Lower lobe of right lung (tissue), 2 donors: Measurements from ENCODE around the gene SERPINA5. TPM values are rescaled to one million over a fixed set of nuclear protein-coding genes. Genes with fewer than 3 reads are reported as not detected.

ENCODE experiments used
- ATAC-seq, 2 donors: fragments of 200-7000 bp; cut with Tn5 transposase; one replicate each; pipeline ENCODE4 v1.9.1; 2020 to 2022; ENCODE audit warnings: mild to moderate bottlenecking in 2 of 2, moderate library complexity in 2 of 2
- DNase-seq: peaks from one replicate; pipeline ENCODE4 v3.0.0-alpha.2; 2020
- H3K27ac ChIP-seq: fragments of 200-600 bp; one replicate; pipeline ENCODE4 v1.8.0; 2022
- H3K27me3 ChIP-seq: fragments of 200-600 bp; one replicate; pipeline ENCODE4 v1.8.0; 2022; ENCODE audit warnings: low read depth
- H3K36me3 ChIP-seq: fragments of 200-600 bp; one replicate; pipeline ENCODE4 v1.8.0; 2022; ENCODE audit warnings: mild to moderate bottlenecking
- H3K4me1 ChIP-seq: fragments of 200-600 bp; one replicate; pipeline ENCODE4 v1.8.0; 2022
- H3K4me3 ChIP-seq: fragments of 200-600 bp; one replicate; pipeline ENCODE4 v1.8.0; 2022; ENCODE audit warnings: mild to moderate bottlenecking
- H3K9me3 ChIP-seq: fragments of 200-600 bp; one replicate; pipeline ENCODE4 v1.8.0; 2022
- intact Hi-C: fragments of 100-400 bp; cut with DNase I; formaldehyde crosslinking; loops from one replicate; pipeline ENCODE4 v1.11.0; 2022
- total RNA-seq: library from RNA; stranded (reverse); fragmentation: NEBNext Ultra II Directional; extraction: Animal tissue kit (Norgen Biotek cat#: 25700); gene quantifications from one replicate; pipeline ENCODE4 v1.2.1, GENCODE V29; 2021
- TF ChIP-seq, protein P1 (sequence below): fragments of 200-600 bp; IDR thresholded peaks from one replicate; pipeline ENCODE4 v1.8.0; 2022; ENCODE audit warnings: antibody characterized with exemption, mild to moderate bottlenecking
- donor health status: DM: no; HTN: yes; CAD: no; lungs with severe emphysema.

The SERPINA5 gene
- total RNA-seq, 1 donor from 2014 or later: 0.56 TPM

- no peak for DNase-seq
- no peaks in the 10 kb centered on the region for H3K27me3 ChIP-seq
- no peaks in the 10 kb centered on the region for H3K4me1 ChIP-seq
- TF ChIP-seq, protein P1, sequence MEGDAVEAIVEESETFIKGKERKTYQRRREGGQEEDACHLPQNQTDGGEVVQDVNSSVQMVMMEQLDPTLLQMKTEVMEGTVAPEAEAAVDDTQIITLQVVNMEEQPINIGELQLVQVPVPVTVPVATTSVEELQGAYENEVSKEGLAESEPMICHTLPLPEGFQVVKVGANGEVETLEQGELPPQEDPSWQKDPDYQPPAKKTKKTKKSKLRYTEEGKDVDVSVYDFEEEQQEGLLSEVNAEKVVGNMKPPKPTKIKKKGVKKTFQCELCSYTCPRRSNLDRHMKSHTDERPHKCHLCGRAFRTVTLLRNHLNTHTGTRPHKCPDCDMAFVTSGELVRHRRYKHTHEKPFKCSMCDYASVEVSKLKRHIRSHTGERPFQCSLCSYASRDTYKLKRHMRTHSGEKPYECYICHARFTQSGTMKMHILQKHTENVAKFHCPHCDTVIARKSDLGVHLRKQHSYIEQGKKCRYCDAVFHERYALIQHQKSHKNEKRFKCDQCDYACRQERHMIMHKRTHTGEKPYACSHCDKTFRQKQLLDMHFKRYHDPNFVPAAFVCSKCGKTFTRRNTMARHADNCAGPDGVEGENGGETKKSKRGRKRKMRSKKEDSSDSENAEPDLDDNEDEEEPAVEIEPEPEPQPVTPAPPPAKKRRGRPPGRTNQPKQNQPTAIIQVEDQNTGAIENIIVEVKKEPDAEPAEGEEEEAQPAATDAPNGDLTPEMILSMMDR: no peak
- no peaks in the 10 kb centered on the region for H3K36me3 ChIP-seq
- H3K4me3 ChIP-seq: no peak overlapping the region
- intact Hi-C loops: no loop called here
- no peak overlapping the region for H3K27ac ChIP-seq
- no peak for ATAC-seq
- H3K9me3 ChIP-seq: peaks cover 12% of the 10 kb centered on the region
Observed at GRCh38 chr14:94622653-94623421, 41.6 kb downstream of the SERPINA5 start.

- TF ChIP-seq, protein P1: no peak
- ATAC-seq: no peak
- DNase-seq: no peak
- Histone ChIP-seq H3K27me3 (no peaks in the 10 kb centered on the region), H3K4me1 (no peaks in the 10 kb centered on the region), H3K36me3 (no peaks in the 10 kb centered on the region), H3K9me3 (peaks cover 6% of the 10 kb centered on the region), H3K27ac (no peak overlapping the region), H3K4me3 (no peak overlapping the region)
- intact Hi-C loops: no loop called here
Observed at GRCh38 chr14:94623422-94623809, 42.2 kb downstream of the SERPINA5 start.

- no peak overlapping the region for H3K27ac ChIP-seq
- no peaks in the 10 kb centered on the region for H3K27me3 ChIP-seq
- peaks cover under 1% of the 10 kb centered on the region for H3K9me3 ChIP-seq
- H3K4me1 ChIP-seq: no peaks in the 10 kb centered on the region
- no peaks in the 10 kb centered on the region for H3K36me3 ChIP-seq
- TF ChIP-seq, protein P1: no peak
- H3K4me3 ChIP-seq: no peak overlapping the region
- intact Hi-C loops: no loop called here
- ATAC-seq: no peak
- no peak for DNase-seq
Observed at GRCh38 chr14:94623856-94624499, 42.8 kb downstream of the SERPINA5 start.

GRCh38 chr14:94624537-94625352 lies 43.5 kb downstream of the SERPINA5 start:
- Histone ChIP-seq H3K36me3 (no peaks in the 10 kb centered on the region), H3K27ac (no peak overlapping the region), H3K9me3 (no peaks in the 10 kb centered on the region), H3K4me1 (no peaks in the 10 kb centered on the region), H3K27me3 (no peaks in the 10 kb centered on the region), H3K4me3 (no peak overlapping the region)
- TF ChIP-seq, protein P1: no peak
- intact Hi-C loops: no loop called here
- ATAC-seq (no peak), DNase-seq (no peak)

DNA sequence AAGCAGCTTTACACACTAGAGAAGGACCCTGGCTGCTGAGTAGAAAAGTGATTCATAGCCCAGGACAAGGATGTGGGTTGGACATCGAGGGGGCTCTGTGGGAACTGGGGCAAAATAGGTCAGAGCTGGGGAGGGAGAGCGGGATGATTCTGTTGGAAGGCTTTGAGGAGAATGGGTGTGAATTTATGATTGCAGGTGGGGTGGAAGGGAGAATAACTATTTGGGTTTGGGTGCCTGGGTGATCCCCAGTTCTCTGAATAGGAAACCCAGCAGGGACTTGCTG lies 44.1 kb downstream of the SERPINA5 start:
- intact Hi-C loops: no loop called here
- TF ChIP-seq, protein P1: no peak
- H3K27me3 ChIP-seq: no peaks in the 10 kb centered on the region
- ATAC-seq (no peak), DNase-seq (no peak)
- H3K36me3 ChIP-seq: no peaks in the 10 kb centered on the region
- no peaks in the 10 kb centered on the region for H3K4me1 ChIP-seq
- no peak overlapping the region for H3K27ac ChIP-seq
- no peaks in the 10 kb centered on the region for H3K9me3 ChIP-seq
- no peak overlapping the region for H3K4me3 ChIP-seq
